HepG2 (cell line): Measurements from ENCODE around the gene PODN. TPM values are rescaled to one million over a fixed set of nuclear protein-coding genes. Genes with fewer than 3 reads are reported as not detected.
A peak's percentile ranks its signal among the peaks of the same experiment; 100 is the strongest.

Source experiments
- ETV5 ChIP-seq: IDR thresholded peaks from 2 replicates; pipeline ENCODE4 v1.6.1; 2018; ENCODE audit warnings: missing biosample characterization, missing genetic modification reagents, inconsistent platforms, borderline replicate concordance
- FOXA1 ChIP-seq, 2 experiments: fragments of 450-650 bp in 1 of 2; sonication (generic) in 1 of 2; formaldehyde crosslinking in 1 of 2; IDR thresholded peaks; 2 replicates each; pipeline versions ENCODE4 v1.4.0 to v1.6.1; 2016 to 2020; ENCODE audit warnings: missing genetic modification reagents in 1 of 2
- KDM4B ChIP-seq: sonication (generic); formaldehyde crosslinking; IDR thresholded peaks from 2 replicates; pipeline ENCODE4 v1.4.0; 2020; ENCODE audit warnings: missing genetic modification reagents
- MED13 ChIP-seq: sonication (generic); formaldehyde crosslinking; IDR thresholded peaks from 2 replicates; pipeline ENCODE4 v1.5.0; 2020; ENCODE audit warnings: missing genetic modification reagents
- NAIF1 ChIP-seq: sonication (generic); formaldehyde crosslinking; IDR thresholded peaks from 2 replicates; pipeline ENCODE4 v1.5.0; 2020; ENCODE audit warnings: mild to moderate bottlenecking, missing genetic modification reagents, borderline replicate concordance
- THAP11 ChIP-seq: IDR thresholded peaks from 2 replicates; pipeline ENCODE4 v1.6.1; 2016; ENCODE audit warnings: missing biosample characterization, missing genetic modification reagents
- TOE1 ChIP-seq: sonication (generic); formaldehyde crosslinking; IDR thresholded peaks from 2 replicates; pipeline ENCODE4 v1.4.0; 2020; ENCODE audit warnings: mild to moderate bottlenecking, missing genetic modification reagents
- ZEB1 ChIP-seq: IDR thresholded peaks from 2 replicates; pipeline ENCODE4 v1.6.1; 2012; ENCODE audit warnings: mild to moderate bottlenecking, low read depth, inconsistent platforms; ENCODE audit not compliant: insufficient replicate concordance
- ZNF232 ChIP-seq: sonication (generic); formaldehyde crosslinking; IDR thresholded peaks from 2 replicates; pipeline ENCODE4 v1.4.0; 2020; ENCODE audit warnings: missing genetic modification reagents, borderline replicate concordance
- ZNF724P ChIP-seq: sonication (generic); formaldehyde crosslinking; IDR thresholded peaks from 2 replicates; pipeline ENCODE4 v1.8.0; 2022; ENCODE audit warnings: missing genetic modification reagents, borderline replicate concordance
- ZNF768 ChIP-seq: sonication (generic); formaldehyde crosslinking; IDR thresholded peaks from 2 replicates; pipeline ENCODE4 v1.4.0; 2020; ENCODE audit warnings: missing genetic modification reagents
- ZNF850 ChIP-seq: sonication (generic); formaldehyde crosslinking; conservative IDR thresholded peaks from 2 replicates; pipeline ENCODE4 v1.9.0; 2021; ENCODE audit warnings: mild to moderate bottlenecking, missing genetic modification reagents
- polyA plus RNA-seq, 8 experiments: library from polyadenylated mRNA; depleted of rRNA in 3 of 8; stranded (reverse) in 7 of 8; unstranded in 1 of 8; fragments of >200 nt; fragmentation: Illumina TruSeq in 4 of 8; extraction: Trizol in 4 of 8; gene quantifications; 2 replicates each; pipeline versions ENCODE4 v1.2.1 to v1.2.3, GENCODE V29; 2011 to 2016; ENCODE audit warnings: low read depth in 4 of 8, missing spikeins in 1 of 8, mixed read lengths in 1 of 8; ENCODE audit not compliant: insufficient read depth in 1 of 8
- total RNA-seq, 5 experiments: library from RNA; depleted of rRNA; stranded (reverse); fragments of >200 nt; fragmentation: Illumina TruSeq; extraction: Trizol; gene quantifications; 2 replicates each; pipeline ENCODE4 v1.2.3, GENCODE V29; 2016; ENCODE audit warnings: low read depth in 1 of 5
- TF ChIP-seq, protein P1 (sequence below): sonication (generic); formaldehyde crosslinking; IDR thresholded peaks from 2 replicates; pipeline ENCODE4 v1.8.0; 2022; ENCODE audit warnings: mild to moderate bottlenecking, missing genetic modification reagents, borderline replicate concordance
- TF ChIP-seq, protein P2 (sequence below): sonication (generic); formaldehyde crosslinking; IDR thresholded peaks from 2 replicates; pipeline ENCODE4 v1.4.0; 2020; ENCODE audit warnings: low read depth, missing genetic modification reagents
- TF ChIP-seq, protein P3 (sequence below): IDR thresholded peaks from 2 replicates; pipeline ENCODE4 v1.6.1; 2016; ENCODE audit warnings: mild to moderate bottlenecking
- TF ChIP-seq, protein P4 (sequence below): sonication (generic); formaldehyde crosslinking; IDR thresholded peaks from 2 replicates; pipeline ENCODE4 v1.4.0; 2020; ENCODE audit warnings: mild to moderate bottlenecking, missing genetic modification reagents
- TF ChIP-seq, protein P5 (sequence below): sonication (generic); formaldehyde crosslinking; IDR thresholded peaks from 2 replicates; pipeline ENCODE4 v1.4.0; 2020; ENCODE audit warnings: missing genetic modification reagents
- TF ChIP-seq, protein P6 (sequence below): sonication (generic); formaldehyde crosslinking; IDR thresholded peaks from 2 replicates; pipeline ENCODE4 v1.4.0; 2020; ENCODE audit warnings: missing genetic modification reagents

Gene PODN
- total and polyA plus RNA-seq, 2 of the 13 experiments (the other 11 are each of a cell fraction or from before 2014, with no cell fraction given), result 0.13 TPM; not detected in 1

DNA sequence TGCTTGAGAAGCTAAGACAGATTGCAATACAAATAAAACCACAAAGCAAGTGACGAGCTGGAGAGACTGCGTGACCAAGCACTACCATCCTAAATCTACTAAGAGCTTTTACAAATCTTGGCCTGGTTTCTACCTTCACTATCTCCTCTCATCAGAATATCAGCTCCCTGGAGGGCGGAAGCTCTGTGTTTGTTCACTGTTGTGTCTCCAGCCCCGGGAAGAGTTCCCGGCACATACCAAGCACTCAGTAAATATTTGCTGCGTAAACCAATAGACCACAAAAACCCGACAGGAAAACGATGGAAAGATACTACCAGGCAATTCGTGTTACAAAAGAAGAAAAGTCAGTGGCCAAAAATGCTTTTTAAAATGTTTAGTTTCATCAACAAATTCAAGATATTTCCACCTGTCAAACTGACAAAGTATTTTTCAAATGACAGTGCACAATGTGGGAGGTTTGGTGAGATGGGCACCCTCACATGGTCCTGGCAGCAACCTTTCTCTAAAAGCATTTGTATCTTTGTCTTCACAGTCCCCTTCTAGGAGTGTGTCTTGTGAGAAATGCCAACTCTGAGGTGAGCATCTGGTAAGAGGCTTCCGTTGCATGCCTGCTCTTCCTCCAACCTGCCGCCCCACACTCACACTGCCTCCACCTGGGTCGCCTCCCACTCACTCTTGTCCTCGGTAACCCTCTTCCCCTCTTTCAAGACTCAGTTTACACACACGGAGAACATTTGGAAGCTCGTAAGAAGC is 45.7 kb downstream of the PODN start (continued):
- TF ChIP-seq ZNF724P (no peak), ZNF850 (CRISPR knock-in tag) (no peak), ETV5 (CRISPR knock-in tag) (peak; percentile 99), ZNF768 (CRISPR knock-in tag) (no peak), NAIF1 (no peak), MED13 (CRISPR knock-in tag) (no peak), ZNF232 (CRISPR knock-in tag) (peak; percentile 99), FOXA1 (IDR thresholded peaks at IDR 0.05) (peak; percentile 84), FOXA1 (CRISPR knock-in tag; IDR thresholded peaks at IDR 0.05) (peak; percentile 98), KDM4B (CRISPR knock-in tag) (peak; percentile 58; the same call in 1 of the 2 replicates), ZEB1 (peak; percentile 55), THAP11 (peak; percentile 72), TOE1 (CRISPR knock-in tag) (no peak)
- TF ChIP-seq, protein P1, sequence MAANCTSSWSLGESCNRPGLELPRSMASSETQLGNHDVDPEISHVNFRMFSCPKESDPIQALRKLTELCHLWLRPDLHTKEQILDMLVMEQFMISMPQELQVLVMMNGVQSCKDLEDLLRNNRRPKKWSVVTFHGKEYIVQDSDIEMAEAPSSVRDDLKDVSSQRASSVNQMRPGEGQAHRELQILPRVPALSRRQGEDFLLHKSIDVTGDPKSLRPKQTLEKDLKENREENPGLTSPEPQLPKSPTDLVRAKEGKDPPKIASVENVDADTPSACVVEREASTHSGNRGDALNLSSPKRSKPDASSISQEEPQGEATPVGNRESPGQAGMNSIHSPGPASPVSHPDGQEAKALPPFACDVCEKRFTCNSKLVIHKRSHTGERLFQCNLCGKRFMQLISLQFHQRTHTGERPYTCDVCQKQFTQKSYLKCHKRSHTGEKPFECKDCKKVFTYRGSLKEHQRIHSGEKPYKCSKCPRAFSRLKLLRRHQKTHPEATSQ (CRISPR knock-in tag), result peak; percentile 51; the same call in 1 of the 2 replicates
- TF ChIP-seq, protein P2, sequence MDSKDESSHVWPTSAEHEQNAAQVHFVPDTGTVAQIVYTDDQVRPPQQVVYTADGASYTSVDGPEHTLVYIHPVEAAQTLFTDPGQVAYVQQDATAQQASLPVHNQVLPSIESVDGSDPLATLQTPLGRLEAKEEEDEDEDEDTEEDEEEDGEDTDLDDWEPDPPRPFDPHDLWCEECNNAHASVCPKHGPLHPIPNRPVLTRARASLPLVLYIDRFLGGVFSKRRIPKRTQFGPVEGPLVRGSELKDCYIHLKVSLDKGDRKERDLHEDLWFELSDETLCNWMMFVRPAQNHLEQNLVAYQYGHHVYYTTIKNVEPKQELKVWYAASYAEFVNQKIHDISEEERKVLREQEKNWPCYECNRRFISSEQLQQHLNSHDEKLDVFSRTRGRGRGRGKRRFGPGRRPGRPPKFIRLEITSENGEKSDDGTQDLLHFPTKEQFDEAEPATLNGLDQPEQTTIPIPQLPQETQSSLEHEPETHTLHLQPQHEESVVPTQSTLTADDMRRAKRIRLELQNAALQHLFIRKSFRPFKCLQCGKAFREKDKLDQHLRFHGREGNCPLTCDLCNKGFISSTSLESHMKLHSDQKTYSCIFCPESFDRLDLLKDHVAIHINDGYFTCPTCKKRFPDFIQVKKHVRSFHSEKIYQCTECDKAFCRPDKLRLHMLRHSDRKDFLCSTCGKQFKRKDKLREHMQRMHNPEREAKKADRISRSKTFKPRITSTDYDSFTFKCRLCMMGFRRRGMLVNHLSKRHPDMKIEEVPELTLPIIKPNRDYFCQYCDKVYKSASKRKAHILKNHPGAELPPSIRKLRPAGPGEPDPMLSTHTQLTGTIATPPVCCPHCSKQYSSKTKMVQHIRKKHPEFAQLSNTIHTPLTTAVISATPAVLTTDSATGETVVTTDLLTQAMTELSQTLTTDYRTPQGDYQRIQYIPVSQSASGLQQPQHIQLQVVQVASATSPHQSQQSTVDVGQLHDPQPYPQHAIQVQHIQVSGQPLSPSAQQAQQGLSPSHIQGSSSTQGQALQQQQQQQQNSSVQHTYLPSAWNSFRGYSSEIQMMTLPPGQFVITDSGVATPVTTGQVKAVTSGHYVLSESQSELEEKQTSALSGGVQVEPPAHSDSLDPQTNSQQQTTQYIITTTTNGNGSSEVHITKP (CRISPR knock-in tag), result peak; percentile 67; the same call in 1 of the 2 replicates
- TF ChIP-seq, protein P3, sequence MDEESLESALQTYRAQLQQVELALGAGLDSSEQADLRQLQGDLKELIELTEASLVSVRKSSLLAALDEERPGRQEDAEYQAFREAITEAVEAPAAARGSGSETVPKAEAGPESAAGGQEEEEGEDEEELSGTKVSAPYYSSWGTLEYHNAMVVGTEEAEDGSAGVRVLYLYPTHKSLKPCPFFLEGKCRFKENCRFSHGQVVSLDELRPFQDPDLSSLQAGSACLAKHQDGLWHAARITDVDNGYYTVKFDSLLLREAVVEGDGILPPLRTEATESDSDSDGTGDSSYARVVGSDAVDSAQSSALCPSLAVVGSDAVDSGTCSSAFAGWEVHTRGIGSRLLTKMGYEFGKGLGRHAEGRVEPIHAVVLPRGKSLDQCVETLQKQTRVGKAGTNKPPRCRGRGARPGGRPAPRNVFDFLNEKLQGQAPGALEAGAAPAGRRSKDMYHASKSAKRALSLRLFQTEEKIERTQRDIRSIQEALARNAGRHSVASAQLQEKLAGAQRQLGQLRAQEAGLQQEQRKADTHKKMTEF (CRISPR knock-in tag), result peak; percentile 86
- TF ChIP-seq, protein P4, sequence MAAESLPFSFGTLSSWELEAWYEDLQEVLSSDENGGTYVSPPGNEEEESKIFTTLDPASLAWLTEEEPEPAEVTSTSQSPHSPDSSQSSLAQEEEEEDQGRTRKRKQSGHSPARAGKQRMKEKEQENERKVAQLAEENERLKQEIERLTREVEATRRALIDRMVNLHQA (CRISPR knock-in tag), result 0 out of 2 replicates have a peak, but pooled peaks have one; percentile 24
- TF ChIP-seq, protein P5, sequence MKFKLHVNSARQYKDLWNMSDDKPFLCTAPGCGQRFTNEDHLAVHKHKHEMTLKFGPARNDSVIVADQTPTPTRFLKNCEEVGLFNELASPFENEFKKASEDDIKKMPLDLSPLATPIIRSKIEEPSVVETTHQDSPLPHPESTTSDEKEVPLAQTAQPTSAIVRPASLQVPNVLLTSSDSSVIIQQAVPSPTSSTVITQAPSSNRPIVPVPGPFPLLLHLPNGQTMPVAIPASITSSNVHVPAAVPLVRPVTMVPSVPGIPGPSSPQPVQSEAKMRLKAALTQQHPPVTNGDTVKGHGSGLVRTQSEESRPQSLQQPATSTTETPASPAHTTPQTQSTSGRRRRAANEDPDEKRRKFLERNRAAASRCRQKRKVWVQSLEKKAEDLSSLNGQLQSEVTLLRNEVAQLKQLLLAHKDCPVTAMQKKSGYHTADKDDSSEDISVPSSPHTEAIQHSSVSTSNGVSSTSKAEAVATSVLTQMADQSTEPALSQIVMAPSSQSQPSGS (CRISPR knock-in tag), result peak; percentile 66; the same call in 1 of the 2 replicates
- TF ChIP-seq, protein P6, sequence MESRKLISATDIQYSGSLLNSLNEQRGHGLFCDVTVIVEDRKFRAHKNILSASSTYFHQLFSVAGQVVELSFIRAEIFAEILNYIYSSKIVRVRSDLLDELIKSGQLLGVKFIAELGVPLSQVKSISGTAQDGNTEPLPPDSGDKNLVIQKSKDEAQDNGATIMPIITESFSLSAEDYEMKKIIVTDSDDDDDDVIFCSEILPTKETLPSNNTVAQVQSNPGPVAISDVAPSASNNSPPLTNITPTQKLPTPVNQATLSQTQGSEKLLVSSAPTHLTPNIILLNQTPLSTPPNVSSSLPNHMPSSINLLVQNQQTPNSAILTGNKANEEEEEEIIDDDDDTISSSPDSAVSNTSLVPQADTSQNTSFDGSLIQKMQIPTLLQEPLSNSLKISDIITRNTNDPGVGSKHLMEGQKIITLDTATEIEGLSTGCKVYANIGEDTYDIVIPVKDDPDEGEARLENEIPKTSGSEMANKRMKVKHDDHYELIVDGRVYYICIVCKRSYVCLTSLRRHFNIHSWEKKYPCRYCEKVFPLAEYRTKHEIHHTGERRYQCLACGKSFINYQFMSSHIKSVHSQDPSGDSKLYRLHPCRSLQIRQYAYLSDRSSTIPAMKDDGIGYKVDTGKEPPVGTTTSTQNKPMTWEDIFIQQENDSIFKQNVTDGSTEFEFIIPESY (CRISPR knock-in tag), result peak; percentile 48; the same call in 1 of the 2 replicates
